ENCODE data around the gene SMAD2. TPM values are rescaled to one million over a fixed set of nuclear protein-coding genes. Genes with fewer than 3 reads are reported as not detected.

The SMAD2 gene
- total RNA-seq, 1 experiment from 2014 or later: 25.5 TPM

- ChIA-PET POLR2A (ENCODE audit: unreplicated experiment) (no interaction called here), CTCF (no interaction called here)
- Histone ChIP-seq H4K20me1 (ENCODE audit: low read length) (no peaks in the 10 kb centered on the region), H3K4me2 (ENCODE audit: low read length) (no peak overlapping the region), H3F3A (ENCODE audit: low read length, unreplicated experiment) (no peaks in the 10 kb centered on the region), H3K36me3 (ENCODE audit: low read depth, low read length) (no peaks in the 10 kb centered on the region), H3K9me2 (replicated peaks; ENCODE audit: low read length) (no peaks in the 10 kb centered on the region), H3K27ac (ENCODE audit: low read length) (no peak overlapping the region), H3K9ac (ENCODE audit: low read length) (no peak overlapping the region), H3K79me2 (ENCODE audit: low read length) (peaks cover 83% of the 10 kb centered on the region), H3K9me3 (ENCODE audit: low read length) (no peaks in the 10 kb centered on the region), H3K4me1 (ENCODE audit: insufficient read depth, low read length) (no peaks in the 10 kb centered on the region), H3K27me3 (ENCODE audit: low read length) (no peaks in the 10 kb centered on the region), H3K4me3 (ENCODE audit: low read length) (no peak overlapping the region), H2AFZ (ENCODE audit: low read length) (no peak overlapping the region)
- ATAC-seq (no peak), DNase-seq (no peak)
- BruUV-seq (replicated peaks): no TSS peak
- no peak for TF ChIP-seq EZH2 (IDR thresholded peaks at IDR 0.05; ENCODE audit: low read length, unreplicated experiment)
- no peak for TF ChIP-seq CTCF (conservative IDR thresholded peaks at IDR 0.05; ENCODE audit: low read depth, low read length)
- no peak for TF ChIP-seq EZH2phosphoT487 (IDR thresholded peaks at IDR 0.05; ENCODE audit: borderline replicate concordance, low read length)
- intact Hi-C loops (cut with micrococcal nuclease): no loop called here
These were observed 21.9 kb downstream of the SMAD2 start for GRCh38 chr18:47908592-47908991.

- Histone ChIP-seq H3K9ac (ENCODE audit: low read length) (no peak overlapping the region), H3K4me2 (ENCODE audit: low read length) (no peak overlapping the region), H4K20me1 (ENCODE audit: low read length) (no peaks in the 10 kb centered on the region), H3K36me3 (ENCODE audit: low read depth, low read length) (no peaks in the 10 kb centered on the region), H3K9me3 (ENCODE audit: low read length) (no peaks in the 10 kb centered on the region), H3F3A (ENCODE audit: low read length, unreplicated experiment) (no peaks in the 10 kb centered on the region), H3K4me3 (ENCODE audit: low read length) (no peak overlapping the region), H3K27ac (ENCODE audit: low read length) (no peak overlapping the region), H3K79me2 (ENCODE audit: low read length) (peaks cover 88% of the 10 kb centered on the region), H2AFZ (ENCODE audit: low read length) (no peak overlapping the region), H3K4me1 (ENCODE audit: insufficient read depth, low read length) (no peaks in the 10 kb centered on the region), H3K27me3 (ENCODE audit: low read length) (no peaks in the 10 kb centered on the region), H3K9me2 (replicated peaks; ENCODE audit: low read length) (no peaks in the 10 kb centered on the region)
- no peak for ATAC-seq
- intact Hi-C loops (cut with micrococcal nuclease): no loop called here
- ChIA-PET CTCF (no interaction called here), POLR2A (ENCODE audit: unreplicated experiment) (no interaction called here)
- TF ChIP-seq EZH2 (IDR thresholded peaks at IDR 0.05; ENCODE audit: low read length, unreplicated experiment) (no peak), EZH2phosphoT487 (IDR thresholded peaks at IDR 0.05; ENCODE audit: borderline replicate concordance, low read length) (no peak), CTCF (conservative IDR thresholded peaks at IDR 0.05; ENCODE audit: low read depth, low read length) (no peak)
- no peak for DNase-seq
- no TSS peak for BruUV-seq (replicated peaks)
These were observed 24.1 kb downstream of the SMAD2 start for GRCh38 chr18:47906408-47906807.

GRCh38 chr18:47903809-47904208 is 26.6 kb downstream of the SMAD2 start:
- Histone ChIP-seq H3K4me3 (ENCODE audit: low read length) (no peak overlapping the region), H3K27me3 (ENCODE audit: low read length) (no peaks in the 10 kb centered on the region), H4K20me1 (ENCODE audit: low read length) (no peaks in the 10 kb centered on the region), H3K9ac (ENCODE audit: low read length) (no peak overlapping the region), H3K4me1 (ENCODE audit: insufficient read depth, low read length) (peaks cover 4% of the 10 kb centered on the region), H3K9me3 (ENCODE audit: low read length) (no peaks in the 10 kb centered on the region), H3K4me2 (ENCODE audit: low read length) (no peak overlapping the region), H3K36me3 (ENCODE audit: low read depth, low read length) (no peaks in the 10 kb centered on the region), H2AFZ (ENCODE audit: low read length) (no peak overlapping the region), H3K27ac (ENCODE audit: low read length) (no peak overlapping the region), H3K9me2 (replicated peaks; ENCODE audit: low read length) (no peaks in the 10 kb centered on the region), H3F3A (ENCODE audit: low read length, unreplicated experiment) (no peaks in the 10 kb centered on the region), H3K79me2 (ENCODE audit: low read length) (peaks cover 94% of the 10 kb centered on the region)
- ChIA-PET CTCF (no interaction called here), POLR2A (ENCODE audit: unreplicated experiment) (no interaction called here)
- no TSS peak for BruUV-seq (replicated peaks)
- DNase-seq: no peak
- TF ChIP-seq EZH2 (IDR thresholded peaks at IDR 0.05; ENCODE audit: low read length, unreplicated experiment): no peak
- TF ChIP-seq CTCF (conservative IDR thresholded peaks at IDR 0.05; ENCODE audit: low read depth, low read length): no peak
- no peak for TF ChIP-seq EZH2phosphoT487 (IDR thresholded peaks at IDR 0.05; ENCODE audit: borderline replicate concordance, low read length)
- intact Hi-C loops (cut with micrococcal nuclease): no loop called here
- no peak for ATAC-seq
